ENCODE results near the gene LCN12. TPM values are rescaled to one million over a fixed set of nuclear protein-coding genes. Genes with fewer than 3 reads are reported as not detected.

LCN12 gene
- total RNA-seq, 2 donors from 2014 or later, result 6.5 to 8.6 TPM

GRCh38 chr9:136943291-136944211, 8.5 kb upstream of the LCN12 start:
- H3K27me3 ChIP-seq, result no peaks in the 10 kb centered on the region
- peaks cover 26% of the 10 kb centered on the region for H3K36me3 ChIP-seq
- no peaks in the 10 kb centered on the region for H3K9me3 ChIP-seq
- H3K9ac ChIP-seq (ENCODE audit: low read depth in 2 of 2, low read length in 2 of 2), result peak overlapping the region; percentile 84 to 93
- peaks cover 10% of the 10 kb centered on the region for H3K4me1 ChIP-seq
- intact Hi-C loops (cut with DNase I), result loop anchor here (2.0 kb wide), 1 partner anchor 85 kb away; the partner anchor contains the start of gene ABCA2
- DNase-seq, result peak; percentile 48
- no peak for TF ChIP-seq CTCF (IDR thresholded peaks at IDR 0.05)
- peak overlapping the region; percentile 87 for H3K27ac ChIP-seq
- peak overlapping the region; percentile 99 for H3K4me3 ChIP-seq

- Histone ChIP-seq H3K27me3 (no peaks in the 10 kb centered on the region), H3K9ac (ENCODE audit: low read depth in 2 of 2, low read length in 2 of 2) (peak overlapping the region; percentile 84 to 93), H3K9me3 (no peaks in the 10 kb centered on the region), H3K27ac (peak overlapping the region; percentile 87), H3K4me1 (peaks cover 10% of the 10 kb centered on the region), H3K36me3 (peaks cover 26% of the 10 kb centered on the region), H3K4me3 (peak overlapping the region; percentile 99)
- DNase-seq, result no peak
- intact Hi-C loops (cut with DNase I), result loop anchor here (2.0 kb wide), 1 partner anchor 85 kb away; the partner anchor contains the start of gene ABCA2
- no peak for TF ChIP-seq CTCF (IDR thresholded peaks at IDR 0.05)
Measured at GRCh38 chr9:136944212-136944518, 7.9 kb upstream of the LCN12 start.

GRCh38 chr9:136944519-136945332, 7.3 kb upstream of the LCN12 start, which contains the start of the genes C8G and FBXW5:
Gene C8G, plus strand, starts transcription at chr9:136945243. Its CDS starts 78 bp downstream, at chr9:136945321.
Gene FBXW5, minus strand, starts transcription at chr9:136944738. Its CDS starts 655 bp downstream, at chr9:136944083.
- Histone ChIP-seq H3K27me3 (no peaks in the 10 kb centered on the region), H3K4me1 (peaks cover 10% of the 10 kb centered on the region), H3K4me3 (peak within 1 kb of the TSS; percentile 99), H3K9ac (ENCODE audit: low read depth in 2 of 2, low read length in 2 of 2) (peak within 1 kb of the TSS; percentile 84 to 93), H3K9me3 (no peaks in the 10 kb centered on the region), H3K36me3 (peaks cover 26% of the 10 kb centered on the region), H3K27ac (peak within 1 kb of the TSS; percentile 87)
- peak; percentile 97 for TF ChIP-seq CTCF (IDR thresholded peaks at IDR 0.05)
- intact Hi-C loops (cut with DNase I), result loop anchor here (2.0 kb wide), 1 partner anchor 84 kb away; the partner anchor contains the start of gene ABCA2
- peak; percentile 94 for DNase-seq

GRCh38 chr9:136945333-136946227, 6.5 kb upstream of the LCN12 start:
- no peak for TF ChIP-seq CTCF (IDR thresholded peaks at IDR 0.05)
- H3K4me1 ChIP-seq, result peaks cover 10% of the 10 kb centered on the region
- no peaks in the 10 kb centered on the region for H3K27me3 ChIP-seq
- no peaks in the 10 kb centered on the region for H3K9me3 ChIP-seq
- H3K27ac ChIP-seq, result no peak overlapping the region
- DNase-seq, result no peak
- peak overlapping the region in 1 of 2 donors; percentile 33 for H3K9ac ChIP-seq (ENCODE audit: low read depth in 2 of 2, low read length in 2 of 2)
- intact Hi-C loops (cut with DNase I), result loop anchor here (2.0 kb wide), 1 partner anchor 83 kb away; the partner anchor contains the start of gene ABCA2
- H3K4me3 ChIP-seq, result no peak overlapping the region
- peaks cover 22% of the 10 kb centered on the region for H3K36me3 ChIP-seq

All from colonic mucosa (tissue), 4 donors.